Vagina (tissue), 2 donors: Measurements from ENCODE around the gene ISM1.

Source experiments
- CTCF ChIP-seq, 3 experiments: fragments of 450-650 bp in 2 of 3; fragments of 200-600 bp in 1 of 3; sonication (generic) in 1 of 3; IDR thresholded peaks; one replicate each; pipeline ENCODE4 v1.5.1; 2017 to 2019; ENCODE audit warnings: antibody characterized with exemption in 3 of 3, mild to moderate bottlenecking in 2 of 3, moderate library complexity in 2 of 3
- POLR2A ChIP-seq, 2 donors: fragments of 450-650 bp; IDR thresholded peaks; one replicate each; pipeline ENCODE4 v1.6.1; 2017; ENCODE audit warnings: antibody characterized with exemption in 2 of 2, mild to moderate bottlenecking in 2 of 2, moderate library complexity in 2 of 2
- POLR2AphosphoS5 ChIP-seq, 2 donors: sonication (generic); formaldehyde crosslinking; IDR thresholded peaks; one replicate each; pipeline ENCODE4 v1.9.0; 2017; ENCODE audit warnings: antibody characterized with exemption in 2 of 2, mild to moderate bottlenecking in 2 of 2, low read depth in 1 of 2; ENCODE audit not compliant: insufficient read depth in 1 of 2

GRCh38 chr20:13325796-13326340, 104.8 kb downstream of the ISM1 start:
- TF ChIP-seq CTCF (IDR thresholded peaks at IDR 0.05) (no peak), POLR2AphosphoS5 (IDR thresholded peaks at IDR 0.05; ENCODE audit: insufficient read depth in 1 of 2, low read depth in 1 of 2) (no peak), POLR2A (IDR thresholded peaks at IDR 0.05) (no peak)
